GM18858 (cell line): Measurements from ENCODE around the gene MBTPS1.

Experiments used
- ATAC-seq: cut with Tn5 transposase; IDR thresholded peaks from one replicate; pipeline ENCODE4 v1.9.1; 2021; ENCODE audit not compliant: unreplicated experiment

The MBTPS1 gene

GRCh38 chr16:84080378-84080777 lies 36.4 kb downstream of the MBTPS1 start:
- no peak for ATAC-seq

GRCh38 chr16:84079664-84080063 lies 37.1 kb downstream of the MBTPS1 start:
- no peak for ATAC-seq

GRCh38 chr16:84075376-84075775 lies 41.4 kb downstream of the MBTPS1 start:
- ATAC-seq: no peak

GRCh38 chr16:84074721-84075120 lies 42.0 kb downstream of the MBTPS1 start:
- no peak for ATAC-seq

- no peak for ATAC-seq
Observed at GRCh38 chr16:84072014-84072413, 44.7 kb downstream of the MBTPS1 start.

GRCh38 chr16:84071121-84071520 lies 45.6 kb downstream of the MBTPS1 start:
- ATAC-seq: no peak

GRCh38 chr16:84069540-84069939 lies 47.2 kb downstream of the MBTPS1 start:
- ATAC-seq: no peak

- ATAC-seq: no peak
Observed at GRCh38 chr16:84068783-84069462, 47.8 kb downstream of the MBTPS1 start.

GRCh38 chr16:84068041-84068440 lies 48.7 kb downstream of the MBTPS1 start:
- ATAC-seq: no peak

- no peak for ATAC-seq
Observed at GRCh38 chr16:84067640-84068039, 49.1 kb downstream of the MBTPS1 start.

- ATAC-seq: no peak
Observed at GRCh38 chr16:84065536-84066132, 51.1 kb downstream of the MBTPS1 start.

- no peak for ATAC-seq
Observed at GRCh38 chr16:84063980-84064379, 52.8 kb downstream of the MBTPS1 start.

GRCh38 chr16:84062734-84063640 lies 53.8 kb downstream of the MBTPS1 start:
- ATAC-seq: no peak

GRCh38 chr16:84061236-84061819 lies 55.4 kb downstream of the MBTPS1 start:
- no peak for ATAC-seq

- ATAC-seq: no peak
Observed at GRCh38 chr16:84059946-84060901, 56.5 kb downstream of the MBTPS1 start.

- no peak for ATAC-seq
Observed at GRCh38 chr16:84059111-84059510, 57.6 kb downstream of the MBTPS1 start.

- no peak for ATAC-seq
Observed at GRCh38 chr16:84058664-84059063, 58.1 kb downstream of the MBTPS1 start.

GRCh38 chr16:84058211-84058610 lies 58.5 kb downstream of the MBTPS1 start:
- ATAC-seq: no peak

- no peak for ATAC-seq
Observed at GRCh38 chr16:84056933-84057332, 59.8 kb downstream of the MBTPS1 start.
